AG08396 (cell line): Measurements from ENCODE around the gene CAPN8.

Experiments
- DNase-seq: peaks from one replicate; pipeline ENCODE4 v3.0.0; 2012; ENCODE audit warnings: low spot score, mixed read lengths

The CAPN8 gene

GRCh38 chr1:223654083-223654482 is 11.4 kb downstream of the CAPN8 start:
- no peak for DNase-seq

GRCh38 chr1:223653431-223653830 is 12.1 kb downstream of the CAPN8 start:
- DNase-seq, result no peak

- DNase-seq, result no peak
Measured at GRCh38 chr1:223653015-223653414, 12.5 kb downstream of the CAPN8 start.

GRCh38 chr1:223652436-223652941 is 13.0 kb downstream of the CAPN8 start:
- DNase-seq, result no peak

GRCh38 chr1:223651291-223651991 is 14.1 kb downstream of the CAPN8 start:
- no peak for DNase-seq

GRCh38 chr1:223650465-223650864 is 15.0 kb downstream of the CAPN8 start:
- DNase-seq, result no peak

- DNase-seq, result no peak
Measured at GRCh38 chr1:223649222-223649621, 16.3 kb downstream of the CAPN8 start.

GRCh38 chr1:223647249-223647648 is 18.3 kb downstream of the CAPN8 start:
- no peak for DNase-seq

GRCh38 chr1:223645903-223646302 is 19.6 kb downstream of the CAPN8 start:
- DNase-seq, result no peak

- DNase-seq, result no peak
Measured at GRCh38 chr1:223642237-223642636, 23.3 kb downstream of the CAPN8 start.

GRCh38 chr1:223641523-223642039 is 23.9 kb downstream of the CAPN8 start:
- no peak for DNase-seq

GRCh38 chr1:223639331-223639749 is 26.2 kb downstream of the CAPN8 start:
- no peak for DNase-seq

- no peak for DNase-seq
Measured at GRCh38 chr1:223635236-223635635, 30.3 kb downstream of the CAPN8 start.

GRCh38 chr1:223634423-223634822 is 31.1 kb downstream of the CAPN8 start:
- no peak for DNase-seq

- no peak for DNase-seq
Measured at GRCh38 chr1:223631956-223632355, 33.5 kb downstream of the CAPN8 start.

- DNase-seq, result no peak
Measured at GRCh38 chr1:223631473-223631872, 34.0 kb downstream of the CAPN8 start.

GRCh38 chr1:223629126-223629457 is 36.4 kb downstream of the CAPN8 start:
- DNase-seq, result no peak

GRCh38 chr1:223628233-223629125 is 37.0 kb downstream of the CAPN8 start:
- DNase-seq, result peak; percentile 60

- DNase-seq, result no peak
Measured at GRCh38 chr1:223622132-223622842, 43.2 kb downstream of the CAPN8 start.

GRCh38 chr1:223621312-223621734 is 44.2 kb downstream of the CAPN8 start:
- no peak for DNase-seq

GRCh38 chr1:223620297-223620897 is 45.1 kb downstream of the CAPN8 start:
- DNase-seq, result no peak

- DNase-seq, result no peak
Measured at GRCh38 chr1:223618680-223619079, 46.8 kb downstream of the CAPN8 start.
